GM10248 (cell line): Measurements from ENCODE around the gene ZNF800.

Experiments used
- CTCF ChIA-PET: fragments of 300-600 bp; sonication (Branson Sonifier 250); formaldehyde crosslinking; extraction: SDS; loops from one replicate; lab custom pipeline; 2021; ENCODE audit warnings: antibody characterized with exemption; lab: Yijun Ruan, JAX
- POLR2A ChIA-PET: fragments of 350-650 bp; sonication (Branson Sonifier 250); formaldehyde crosslinking; extraction: SDS; loops from one replicate; lab custom pipeline; 2020; ENCODE audit warnings: antibody characterized with exemption; lab: Yijun Ruan, JAX
- DNase-seq: peaks from one replicate; pipeline ENCODE4 v3.0.0; 2012; ENCODE audit errors: extremely low spot score
- CTCF ChIP-seq: IDR thresholded peaks from 2 replicates; pipeline ENCODE4 v1.5.1; 2012; ENCODE audit warnings: mild to moderate bottlenecking, low read depth; ENCODE audit errors: extremely low read depth, missing control alignments, control extremely low read depth

ZNF800 gene

GRCh38 chr7:127391591-127392181, 822 bp downstream of the ZNF800 start:
- peak; percentile 46 for DNase-seq
- ChIA-PET CTCF (interaction anchor here (0.8 to 3.8 kb wide), 8 partner anchors 9 to 55 kb away, joined by 3 to 12 read pairs (median 5); no protein-coding TSS in a partner anchor), POLR2A (interaction anchor here (0.9 to 1.4 kb wide), 3 partner anchors 9 to 258 kb away, joined by 3 to 4 read pairs (median 3); no protein-coding TSS in a partner anchor)
- no peak for TF ChIP-seq CTCF

GRCh38 chr7:127390817-127391590, 1.5 kb downstream of the ZNF800 start:
- CTCF ChIA-PET: interaction anchor here (0.9 to 3.8 kb wide), 6 partner anchors 8 to 56 kb away, joined by 3 to 12 read pairs (median 7); no protein-coding TSS in a partner anchor
- POLR2A ChIA-PET: interaction anchor here (0.9 to 1.0 kb wide), 2 partner anchors 8 to 23 kb away, joined by 3 to 4 read pairs; no protein-coding TSS in a partner anchor
- no peak for TF ChIP-seq CTCF
- DNase-seq: no peak

- DNase-seq: no peak
- CTCF ChIA-PET: interaction anchor here (2.9 kb wide), 1 partner anchor 10 kb away, joined by 9 read pairs; no protein-coding TSS in a partner anchor
- POLR2A ChIA-PET: no interaction called here
- TF ChIP-seq CTCF: no peak
These were observed 2.2 kb downstream of the ZNF800 start for GRCh38 chr7:127390186-127390816.

GRCh38 chr7:127389321-127389720, 3.2 kb downstream of the ZNF800 start:
- POLR2A ChIA-PET: no interaction called here

GRCh38 chr7:127387974-127388373, 4.5 kb downstream of the ZNF800 start:
- POLR2A ChIA-PET: interaction anchor here (0.7 kb wide), 1 partner anchor 1001 kb away, joined by 3 read pairs; no protein-coding TSS in a partner anchor
- CTCF ChIA-PET: interaction anchor here (0.6 kb wide), 1 partner anchor 59 kb away, joined by 3 read pairs; no protein-coding TSS in a partner anchor
- no peak for TF ChIP-seq CTCF
- DNase-seq: no peak

More at GRCh38 chr7:127389321-127389720, 3.2 kb downstream of the ZNF800 start:
- DNase-seq: no peak
- TF ChIP-seq CTCF: no peak
- CTCF ChIA-PET: interaction anchor here (0.9 kb wide), 1 partner anchor 16 kb away, joined by 3 read pairs; no protein-coding TSS in a partner anchor
